ENCODE measurements around the gene ALDH8A1. TPM values are rescaled to one million over a fixed set of nuclear protein-coding genes. Genes with fewer than 3 reads are reported as not detected.
A peak's percentile ranks its signal among the peaks of the same experiment; 100 is the strongest.

ALDH8A1 gene
- total RNA-seq, 1 donor from 2014 or later: 0.15 TPM

GRCh38 chr6:134882426-134883038 is 67.4 kb downstream of the ALDH8A1 start:
- peak; percentile 81 for TF ChIP-seq CTCF (IDR thresholded peaks at IDR 0.05; ENCODE audit: unreplicated experiment)
- DNase-seq (ENCODE audit: low spot score): peak; percentile 52
- no peaks in the 10 kb centered on the region for H3K27me3 Mint-ChIP-seq (ENCODE audit: unreplicated experiment)
- H3K36me3 Mint-ChIP-seq (ENCODE audit: low read depth, unreplicated experiment): no peaks in the 10 kb centered on the region
- H3K9me3 Mint-ChIP-seq (ENCODE audit: unreplicated experiment): no peaks in the 10 kb centered on the region
- peak overlapping the region; percentile 55 for H3K27ac Mint-ChIP-seq (ENCODE audit: unreplicated experiment)
- no peak overlapping the region for H3K4me3 Mint-ChIP-seq (ENCODE audit: unreplicated experiment)
- peaks cover 7% of the 10 kb centered on the region for H3K4me1 Mint-ChIP-seq (ENCODE audit: unreplicated experiment)

GRCh38 chr6:134880487-134881190 is 69.3 kb downstream of the ALDH8A1 start:
- H3K4me1 Mint-ChIP-seq (ENCODE audit: unreplicated experiment): peaks cover 7% of the 10 kb centered on the region
- no peak for TF ChIP-seq CTCF (IDR thresholded peaks at IDR 0.05; ENCODE audit: unreplicated experiment)
- no peak for DNase-seq (ENCODE audit: low spot score)
- peaks cover 3% of the 10 kb centered on the region for H3K27me3 Mint-ChIP-seq (ENCODE audit: unreplicated experiment)
- no peaks in the 10 kb centered on the region for H3K36me3 Mint-ChIP-seq (ENCODE audit: low read depth, unreplicated experiment)
- no peak overlapping the region for H3K27ac Mint-ChIP-seq (ENCODE audit: unreplicated experiment)
- no peak overlapping the region for H3K4me3 Mint-ChIP-seq (ENCODE audit: unreplicated experiment)
- H3K9me3 Mint-ChIP-seq (ENCODE audit: unreplicated experiment): no peaks in the 10 kb centered on the region

- Mint-ChIP-seq H3K27ac (ENCODE audit: unreplicated experiment) (no peak overlapping the region), H3K4me1 (ENCODE audit: unreplicated experiment) (peaks cover 1% of the 10 kb centered on the region), H3K4me3 (ENCODE audit: unreplicated experiment) (no peak overlapping the region), H3K27me3 (ENCODE audit: unreplicated experiment) (peaks cover 6% of the 10 kb centered on the region), H3K9me3 (ENCODE audit: unreplicated experiment) (no peaks in the 10 kb centered on the region), H3K36me3 (ENCODE audit: low read depth, unreplicated experiment) (peaks cover 9% of the 10 kb centered on the region)
- TF ChIP-seq CTCF (IDR thresholded peaks at IDR 0.05; ENCODE audit: unreplicated experiment): no peak
- no peak for DNase-seq (ENCODE audit: low spot score)
Measured at GRCh38 chr6:134878136-134878535, 71.8 kb downstream of the ALDH8A1 start.

GRCh38 chr6:134875367-134875766 is 74.5 kb downstream of the ALDH8A1 start:
- H3K9me3 Mint-ChIP-seq (ENCODE audit: unreplicated experiment): no peaks in the 10 kb centered on the region

More at GRCh38 chr6:134875367-134875766, 74.5 kb downstream of the ALDH8A1 start:
- H3K4me3 Mint-ChIP-seq (ENCODE audit: unreplicated experiment): no peak overlapping the region
- DNase-seq (ENCODE audit: low spot score): no peak
- H3K36me3 Mint-ChIP-seq (ENCODE audit: low read depth, unreplicated experiment): peaks cover 9% of the 10 kb centered on the region
- TF ChIP-seq CTCF (IDR thresholded peaks at IDR 0.05; ENCODE audit: unreplicated experiment): no peak
- peaks cover 6% of the 10 kb centered on the region for H3K27me3 Mint-ChIP-seq (ENCODE audit: unreplicated experiment)
- no peaks in the 10 kb centered on the region for H3K4me1 Mint-ChIP-seq (ENCODE audit: unreplicated experiment)
- no peak overlapping the region for H3K27ac Mint-ChIP-seq (ENCODE audit: unreplicated experiment)

Data from endothelial cell (in vitro differentiated cells).